ENCODE data around the gene ZNF778.

The ZNF778 gene

DNA sequence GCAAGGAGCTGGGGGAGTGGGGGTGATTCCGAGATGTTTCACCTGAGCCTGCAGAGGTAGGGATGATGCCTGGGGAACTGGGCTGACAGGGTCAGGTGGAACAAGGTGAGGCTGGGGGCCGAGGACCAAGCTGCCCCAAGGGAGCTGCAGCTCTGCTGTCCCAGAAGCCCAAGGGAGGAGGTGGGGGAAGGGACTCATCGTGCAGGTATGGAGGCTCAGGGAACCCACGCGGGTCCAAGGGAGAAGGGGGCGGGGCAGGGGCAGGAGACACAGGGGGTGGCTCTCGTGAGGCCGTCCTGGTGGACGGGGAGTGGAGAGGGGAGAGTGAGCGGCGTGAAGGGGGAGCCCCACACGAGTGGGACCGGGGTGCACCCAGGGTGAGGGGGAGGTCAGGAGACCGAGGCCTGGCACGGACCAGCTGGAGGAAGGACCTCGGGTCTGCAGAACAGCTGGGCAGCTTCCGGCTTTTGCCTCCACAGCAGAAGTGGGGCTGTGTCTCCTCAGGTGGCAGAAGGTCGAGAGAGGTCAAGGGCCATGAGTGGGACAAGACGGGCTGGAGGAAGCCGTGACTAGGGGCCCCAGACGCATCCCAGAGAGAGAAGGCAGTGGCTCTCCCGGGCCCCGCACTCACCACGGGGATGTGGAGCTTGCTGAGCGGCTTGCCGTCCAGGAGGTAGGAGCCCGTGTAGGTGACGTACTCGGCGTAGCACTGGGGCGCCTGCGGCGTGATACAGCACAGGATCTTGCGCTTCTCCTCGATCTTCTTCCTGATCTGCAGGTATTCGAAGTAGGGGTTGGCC is 61.1 kb downstream of the ZNF778 start:
- DNase-seq: no peak

DNA sequence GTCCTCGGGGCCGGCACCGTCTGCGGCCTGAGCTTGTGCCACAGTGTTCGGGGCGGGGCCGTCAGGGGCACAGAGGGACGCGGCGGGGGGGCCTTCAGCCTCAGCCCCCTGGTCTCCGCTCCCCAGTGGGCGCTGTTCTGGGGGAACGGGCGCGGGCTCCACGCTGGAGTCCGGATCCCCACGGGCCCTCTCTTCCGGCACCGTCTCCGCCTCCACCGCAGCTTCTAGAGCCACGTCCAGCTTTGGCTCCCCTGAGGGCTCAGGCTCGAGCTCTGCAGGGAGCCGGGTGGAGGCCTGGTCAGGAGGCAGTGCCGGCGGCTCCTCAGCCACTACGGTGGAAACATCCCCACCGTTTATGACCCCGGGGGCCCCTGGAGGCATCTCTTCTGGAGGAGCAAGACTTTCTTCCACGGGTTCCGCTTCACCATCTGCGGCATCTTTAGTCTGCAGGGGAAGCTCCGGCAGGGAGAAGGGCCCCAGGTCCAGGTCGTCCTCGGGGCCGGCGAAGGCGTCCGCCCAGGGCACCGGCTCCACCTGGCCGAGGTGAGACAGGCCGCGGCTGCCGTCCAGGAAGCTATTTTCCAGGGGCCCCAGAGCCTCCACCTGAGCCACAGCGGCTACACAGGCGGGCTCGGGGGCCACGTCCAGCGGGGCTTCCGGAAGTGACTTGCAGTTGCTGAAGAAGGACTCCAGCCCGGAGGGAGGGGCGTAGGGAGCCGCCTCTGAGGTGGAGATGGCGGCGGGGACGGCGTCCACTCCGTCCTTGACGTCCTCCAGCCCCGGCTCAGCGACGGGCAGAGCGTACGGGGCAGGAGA is 62.4 kb downstream of the ZNF778 start:
- no peak for DNase-seq

DNA sequence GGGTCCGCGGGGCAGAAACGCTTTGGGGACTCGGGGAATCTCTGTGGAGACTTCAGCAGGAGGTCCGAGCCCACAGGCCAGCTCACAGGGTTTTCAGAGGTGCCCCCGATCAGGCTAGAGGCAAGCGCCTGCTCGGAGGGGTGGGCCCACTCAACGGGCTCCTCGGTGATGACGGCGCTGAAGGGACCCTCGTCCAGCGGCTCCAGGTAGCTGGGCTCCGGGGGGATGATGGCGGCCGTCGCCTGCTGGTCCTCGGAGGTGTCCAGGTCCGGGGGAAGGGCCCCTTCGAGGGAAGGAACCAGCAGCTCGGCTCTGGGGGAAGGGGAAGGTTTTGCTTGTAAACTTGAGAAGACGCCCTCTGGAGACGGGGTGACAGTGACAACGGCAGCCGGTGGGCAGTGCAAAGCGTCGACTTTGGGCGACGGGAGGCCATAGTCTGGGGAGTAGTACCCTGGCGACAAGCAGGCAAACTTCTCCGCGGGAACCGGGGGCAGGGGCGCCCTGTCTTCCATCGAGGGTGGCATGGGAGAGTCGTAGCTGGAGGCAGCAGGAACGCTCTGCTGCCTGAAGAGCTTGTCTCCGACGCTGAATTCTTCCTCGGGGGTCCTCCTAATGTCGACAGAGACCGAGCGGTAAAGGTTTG is 63.2 kb downstream of the ZNF778 start:
- no peak for DNase-seq

DNA sequence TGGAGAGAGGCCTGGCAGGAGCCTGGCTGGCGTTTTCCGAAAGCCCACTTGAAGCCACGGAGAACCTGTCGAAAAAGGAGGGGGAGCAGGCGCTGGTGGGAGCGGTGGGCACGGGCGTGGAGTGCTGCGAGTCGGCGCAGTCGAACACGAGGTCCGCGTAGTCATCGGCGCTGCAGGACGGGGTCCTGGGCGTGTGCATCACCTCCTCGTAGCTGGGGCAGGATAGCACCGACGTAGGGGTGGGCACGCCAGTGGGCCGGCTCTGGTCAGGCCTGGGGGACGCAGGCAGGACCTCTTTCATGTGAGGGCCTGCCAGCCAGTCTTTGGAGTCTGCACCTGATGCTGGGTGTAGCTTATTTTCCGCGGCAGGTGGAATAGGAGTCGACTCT is 63.7 kb downstream of the ZNF778 start:
- DNase-seq: no peak

DNA sequence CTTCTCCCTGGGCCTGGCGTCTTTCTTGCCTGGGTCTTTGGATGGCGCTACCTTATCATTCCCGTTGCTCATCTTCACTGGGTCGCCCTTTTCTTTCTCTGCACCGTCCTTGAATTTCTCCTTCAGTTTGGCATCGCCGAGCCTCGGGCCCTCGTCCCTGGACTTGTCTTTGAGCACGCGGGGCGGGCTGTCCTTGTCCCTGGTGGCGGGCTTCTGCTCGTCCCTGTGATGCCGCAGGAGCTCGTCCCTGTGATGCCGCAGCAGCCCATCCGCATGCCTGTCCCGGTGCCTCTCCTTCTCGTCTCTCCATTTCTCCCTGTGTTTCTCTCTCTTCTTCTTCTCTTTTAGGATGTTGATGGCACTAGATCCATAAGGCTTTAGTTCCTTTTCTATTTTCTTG is 64.3 kb downstream of the ZNF778 start:
- no peak for DNase-seq

DNA sequence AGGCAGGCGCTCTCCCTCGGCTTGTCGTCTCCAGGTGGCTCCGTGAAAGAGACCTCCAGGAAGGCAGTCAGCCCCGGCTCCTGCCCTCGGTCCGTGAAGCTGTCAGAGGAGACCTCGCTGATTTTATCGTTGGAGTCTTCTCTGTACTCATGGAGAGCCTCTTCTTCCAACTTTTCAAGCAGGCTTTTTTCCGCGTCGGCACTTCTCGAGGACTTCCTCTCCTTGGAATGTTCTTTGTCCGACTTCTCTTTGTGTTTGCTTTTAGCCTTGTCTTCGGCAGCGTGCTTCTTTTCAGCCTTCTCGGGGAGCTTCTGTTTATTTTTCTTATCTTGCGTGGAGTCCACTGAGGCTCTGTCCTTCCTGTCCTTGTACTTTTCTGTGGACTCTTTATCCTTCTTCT is 65.0 kb downstream of the ZNF778 start:
- no peak for DNase-seq

DNA sequence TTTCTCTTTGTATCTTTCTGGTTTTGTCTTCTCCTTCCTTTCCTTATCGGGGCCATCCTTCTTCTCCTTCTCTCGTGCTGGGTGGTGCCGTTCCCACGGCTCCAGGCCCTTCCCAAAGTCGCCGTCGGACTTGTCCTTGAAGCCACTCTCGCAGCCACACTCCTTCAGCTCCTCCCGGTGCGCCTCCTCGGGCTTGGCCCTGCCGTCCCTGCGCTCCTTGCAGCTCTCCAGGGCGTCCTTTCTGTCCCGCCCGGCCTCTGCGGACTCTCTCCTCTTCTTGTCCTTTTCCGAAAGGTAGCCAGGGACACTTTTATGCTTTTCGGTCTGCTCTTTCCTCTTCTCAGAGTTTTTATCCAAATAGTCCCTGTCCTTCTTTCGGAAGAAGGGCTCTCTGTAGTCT is 65.9 kb downstream of the ZNF778 start:
- DNase-seq: no peak

DNA sequence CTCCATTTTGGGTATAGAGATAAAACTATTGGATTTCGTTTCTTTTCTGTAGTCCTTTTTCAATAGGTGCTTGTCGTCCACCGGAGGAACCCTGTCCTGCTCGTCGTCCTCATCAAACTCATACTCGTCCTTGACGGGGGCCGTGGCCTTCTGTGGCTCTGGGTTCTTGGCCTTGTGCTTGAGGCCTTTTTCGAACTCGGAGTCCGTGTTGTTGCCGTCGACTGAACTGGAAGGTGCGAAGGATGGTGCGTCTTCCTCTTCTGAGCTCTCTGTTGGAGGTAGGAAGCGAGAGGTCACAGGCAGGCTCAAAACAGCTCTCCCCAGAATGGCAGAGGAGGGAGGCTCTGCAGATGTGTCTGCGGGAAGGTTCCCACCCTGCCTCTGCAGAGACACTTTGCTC is 67.9 kb downstream of the ZNF778 start:
- DNase-seq: no peak

DNA sequence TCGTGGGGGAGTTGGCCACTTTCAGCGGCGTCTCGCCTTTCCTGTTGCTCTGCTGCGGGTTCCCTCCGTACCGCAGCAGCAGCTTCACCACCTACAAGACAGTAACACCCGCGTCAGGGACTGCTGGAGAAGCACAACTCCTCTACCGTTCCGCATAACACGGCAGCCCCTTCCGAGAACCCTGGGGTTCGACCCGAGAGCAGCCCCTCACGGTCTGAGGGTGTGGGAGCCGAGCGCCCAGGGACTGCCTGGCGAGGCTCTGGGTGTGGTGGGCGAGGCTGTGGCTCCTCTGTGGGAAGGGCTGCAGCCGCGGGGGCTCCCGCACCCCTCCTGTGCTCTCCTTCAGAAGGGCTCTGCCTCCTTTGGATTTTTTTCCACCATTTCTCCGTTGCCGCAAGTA is 68.6 kb downstream of the ZNF778 start:
- DNase-seq: no peak

Measured in NCI-H1436 treated with DMSO at 0.1 percent for 48 hours (cell line).